T-helper 17 cell (primary cell): ENCODE data around the gene SIK3. TPM values are rescaled to one million over a fixed set of nuclear protein-coding genes. Genes with fewer than 3 reads are reported as not detected.
"Not testable (repeated sequence)": the region's sequence is repeated elsewhere in the genome, so short reads cannot be mapped to it uniquely, and the experiment has no call there.

ENCODE experiments used
- ATAC-seq: fragments of 150-1000 bp; cut with Tn5 transposase; 2 replicates; pipeline ENCODE4 v1.10.0; 2021; ENCODE audit warnings: mild to moderate bottlenecking, moderate library complexity
- DNase-seq, 3 donors: peaks; one replicate each; pipeline versions ENCODE4 v3.0.0 to v3.0.0-alpha.2; 2020 to 2021
- H3K9me3 ChIP-seq: one replicate; pipeline ENCODE4 v1.7.0; 2013; ENCODE audit warnings: low read length, mild to moderate bottlenecking; ENCODE audit not compliant: control insufficient read depth, poor library complexity, severe bottlenecking
- H3K27ac Mint-ChIP-seq: one replicate; pipeline ENCODE4 v1.8.0; 2022; ENCODE audit warnings: mild to moderate bottlenecking, moderate library complexity, mixed read lengths
- H3K27me3 Mint-ChIP-seq: one replicate; pipeline ENCODE4 v1.8.0; 2022; ENCODE audit warnings: mixed read lengths
- H3K36me3 Mint-ChIP-seq: one replicate; pipeline ENCODE4 v1.8.0; 2022; ENCODE audit warnings: low read depth, mixed read lengths
- H3K4me1 Mint-ChIP-seq: one replicate; pipeline ENCODE4 v1.8.0; 2022; ENCODE audit warnings: mild to moderate bottlenecking, mixed read lengths
- H3K4me3 Mint-ChIP-seq: one replicate; pipeline ENCODE4 v1.8.0; 2022; ENCODE audit warnings: mild to moderate bottlenecking, moderate library complexity, mixed read lengths
- total RNA-seq, 4 donors: library from RNA in 2 of 4; stranded (reverse) in 2 of 4; gene quantifications; one replicate each; pipeline ENCODE4 v1.2.3 and lab custom pipeline; 2022 to 2026

SIK3 gene
- total RNA-seq, 2 donors from 2014 or later = 82.7 to 87.5 TPM

- H3K27ac Mint-ChIP-seq = peak overlapping the region; percentile 74
These were observed 263.0 kb downstream of the SIK3 start for GRCh38 chr11:116835042-116835772.

DNA sequence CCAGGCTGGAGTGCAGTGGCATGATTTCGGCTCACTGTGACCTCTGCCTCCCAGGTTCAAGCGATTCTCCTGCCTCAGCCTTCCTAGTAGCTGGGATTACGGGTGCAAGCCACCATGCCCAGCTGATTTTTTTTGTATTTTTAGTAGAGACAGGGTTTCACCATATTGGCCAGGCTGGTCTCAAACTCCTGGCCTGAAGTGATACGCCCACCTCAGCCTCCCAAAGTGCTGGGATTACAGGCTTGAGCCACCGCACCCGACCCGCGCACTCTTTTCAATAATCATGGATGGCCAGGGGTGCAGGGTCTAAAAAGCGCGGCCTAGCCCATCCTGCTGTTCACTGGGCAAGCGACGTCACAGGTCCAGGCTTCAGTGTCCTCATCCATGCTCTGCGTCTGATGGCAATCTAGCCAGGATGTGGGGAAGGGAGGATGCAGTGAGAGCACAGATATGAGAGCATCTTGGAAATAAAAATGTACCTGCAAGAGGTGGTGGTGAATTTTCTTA, 263.6 kb downstream of the SIK3 start:
- peak overlapping the region; percentile 80 for H3K4me3 Mint-ChIP-seq
- H3K27me3 Mint-ChIP-seq, H3K27ac Mint-ChIP-seq, H3K9me3 ChIP-seq, DNase-seq, ATAC-seq, H3K4me1 Mint-ChIP-seq, H3K36me3 Mint-ChIP-seq: not testable (repeated sequence)

More at GRCh38 chr11:116835042-116835772, 263.0 kb downstream of the SIK3 start:
- no peaks in the 10 kb centered on the region for H3K9me3 ChIP-seq
- Mint-ChIP-seq H3K4me1 (peaks cover 8% of the 10 kb centered on the region), H3K36me3 (no peaks in the 10 kb centered on the region), H3K27me3 (no peaks in the 10 kb centered on the region), H3K4me3 (peak overlapping the region; percentile 80)
- peak; percentile 3 for ATAC-seq
- no peak for DNase-seq

DNA sequence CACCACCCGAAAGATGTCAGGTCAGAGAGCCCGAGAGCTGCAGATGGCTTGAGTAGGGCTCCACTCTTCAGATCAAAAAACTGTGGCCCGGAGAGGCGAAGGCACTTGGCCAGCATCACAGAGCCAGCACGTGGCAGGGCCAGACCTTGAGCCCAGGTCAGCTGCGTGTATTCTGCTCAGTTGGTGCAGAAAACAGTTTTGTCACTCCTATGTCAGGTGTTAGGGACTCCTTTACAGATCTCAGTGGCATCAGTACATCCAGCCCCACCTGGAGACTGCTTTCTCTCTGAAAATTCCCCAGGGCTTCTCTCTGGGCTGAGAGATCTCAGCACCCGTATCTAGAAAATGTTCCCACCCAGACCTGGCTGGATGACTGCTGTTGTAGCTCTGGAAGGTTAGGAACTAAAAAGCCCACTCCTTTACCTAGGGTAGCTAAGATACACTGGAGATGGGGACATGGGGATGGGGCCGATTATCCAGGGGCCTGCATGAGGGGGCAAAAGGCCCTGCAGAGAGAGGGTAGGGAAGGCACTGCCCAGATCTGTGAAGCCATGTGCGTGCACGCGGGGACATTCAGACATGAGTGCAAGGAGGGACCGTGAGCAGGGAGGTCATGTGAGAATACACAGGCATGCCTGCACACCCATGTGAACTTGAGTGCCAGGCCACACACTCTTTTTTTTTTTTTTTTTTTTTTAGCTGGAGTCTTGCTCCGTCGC, 264.3 kb downstream of the SIK3 start:
- no peak for DNase-seq
- H3K27ac Mint-ChIP-seq = no peak overlapping the region
- H3K4me1 Mint-ChIP-seq = peaks cover 8% of the 10 kb centered on the region
- no peak overlapping the region for H3K4me3 Mint-ChIP-seq
- H3K27me3 Mint-ChIP-seq = no peaks in the 10 kb centered on the region
- ATAC-seq = no peak
- H3K9me3 ChIP-seq = no peaks in the 10 kb centered on the region
- no peaks in the 10 kb centered on the region for H3K36me3 Mint-ChIP-seq

- H3K9me3 ChIP-seq = no peaks in the 10 kb centered on the region
- Mint-ChIP-seq H3K27ac (no peak overlapping the region), H3K27me3 (no peaks in the 10 kb centered on the region), H3K4me3 (no peak overlapping the region), H3K4me1 (peaks cover 8% of the 10 kb centered on the region), H3K36me3 (no peaks in the 10 kb centered on the region)
- ATAC-seq (no peak), DNase-seq (no peak)
These were observed 264.8 kb downstream of the SIK3 start for GRCh38 chr11:116833491-116833815.

GRCh38 chr11:116832350-116833290, 265.6 kb downstream of the SIK3 start:
- Mint-ChIP-seq H3K4me1 (peaks cover 8% of the 10 kb centered on the region), H3K36me3 (no peaks in the 10 kb centered on the region), H3K27me3 (no peaks in the 10 kb centered on the region), H3K27ac (no peak overlapping the region), H3K4me3 (no peak overlapping the region)
- no peaks in the 10 kb centered on the region for H3K9me3 ChIP-seq
- no peak for ATAC-seq
- DNase-seq = no peak

- no peaks in the 10 kb centered on the region for H3K36me3 Mint-ChIP-seq
- H3K9me3 ChIP-seq = no peaks in the 10 kb centered on the region
- no peak overlapping the region for H3K4me3 Mint-ChIP-seq
- H3K27ac Mint-ChIP-seq = no peak overlapping the region
- H3K4me1 Mint-ChIP-seq = peaks cover 8% of the 10 kb centered on the region
- DNase-seq (no peak), ATAC-seq (no peak)
- no peaks in the 10 kb centered on the region for H3K27me3 Mint-ChIP-seq
These were observed 266.4 kb downstream of the SIK3 start for GRCh38 chr11:116831790-116832349.

GRCh38 chr11:116830184-116830912, 267.9 kb downstream of the SIK3 start:
- H3K9me3 ChIP-seq = no peaks in the 10 kb centered on the region
- Mint-ChIP-seq H3K27me3 (no peaks in the 10 kb centered on the region), H3K36me3 (no peaks in the 10 kb centered on the region), H3K4me3 (no peak overlapping the region), H3K4me1 (peaks cover 5% of the 10 kb centered on the region), H3K27ac (no peak overlapping the region)
- DNase-seq = no peak
- no peak for ATAC-seq

- no peak for DNase-seq
- H3K36me3 Mint-ChIP-seq = no peaks in the 10 kb centered on the region
- peaks cover under 1% of the 10 kb centered on the region for H3K4me1 Mint-ChIP-seq
- no peaks in the 10 kb centered on the region for H3K27me3 Mint-ChIP-seq
- ATAC-seq = no peak
- H3K27ac Mint-ChIP-seq = no peak within 1 kb of the TSS
- H3K9me3 ChIP-seq = no peaks in the 10 kb centered on the region
- no peak within 1 kb of the TSS for H3K4me3 Mint-ChIP-seq
These were observed 268.6 kb downstream of the SIK3 start, which contains the start of gene APOC3 for GRCh38 chr11:116829525-116830183. Gene APOC3 (plus strand): TSS chr11:116829907. CDS start chr11:116830583, 676 bp downstream.

GRCh38 chr11:116828632-116829524, 269.4 kb downstream of the SIK3 start:
- Mint-ChIP-seq H3K27ac (no peak overlapping the region), H3K4me1 (no peaks in the 10 kb centered on the region), H3K36me3 (no peaks in the 10 kb centered on the region), H3K4me3 (no peak overlapping the region), H3K27me3 (no peaks in the 10 kb centered on the region)
- DNase-seq (no peak), ATAC-seq (no peak)
- H3K9me3 ChIP-seq = no peaks in the 10 kb centered on the region

DNA sequence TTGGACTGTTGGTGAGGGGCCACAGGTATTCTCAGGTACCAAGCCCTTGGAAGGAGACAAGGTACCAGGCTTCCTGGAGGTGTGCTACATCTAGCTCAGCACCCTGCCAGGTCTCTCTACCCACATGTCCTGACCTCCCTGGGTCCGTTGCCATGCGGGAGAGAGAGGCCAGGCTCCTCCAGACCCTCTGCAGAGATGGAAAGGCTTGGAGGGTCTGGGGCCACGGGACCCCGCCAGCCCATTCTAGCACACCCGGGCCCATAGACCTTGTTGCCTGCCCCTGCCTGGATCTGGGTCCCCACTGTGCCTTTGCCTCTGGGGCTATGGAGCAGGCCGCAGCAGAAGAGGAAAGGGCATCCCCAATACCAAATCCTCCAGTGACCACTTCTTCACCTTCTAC, 270.8 kb downstream of the SIK3 start:
- H3K4me3 Mint-ChIP-seq = no peak overlapping the region
- no peaks in the 10 kb centered on the region for H3K4me1 Mint-ChIP-seq
- H3K36me3 Mint-ChIP-seq = no peaks in the 10 kb centered on the region
- H3K27me3 Mint-ChIP-seq = no peaks in the 10 kb centered on the region
- H3K27ac Mint-ChIP-seq = no peak overlapping the region
- ATAC-seq = no peak
- DNase-seq = no peak
- no peaks in the 10 kb centered on the region for H3K9me3 ChIP-seq

DNA sequence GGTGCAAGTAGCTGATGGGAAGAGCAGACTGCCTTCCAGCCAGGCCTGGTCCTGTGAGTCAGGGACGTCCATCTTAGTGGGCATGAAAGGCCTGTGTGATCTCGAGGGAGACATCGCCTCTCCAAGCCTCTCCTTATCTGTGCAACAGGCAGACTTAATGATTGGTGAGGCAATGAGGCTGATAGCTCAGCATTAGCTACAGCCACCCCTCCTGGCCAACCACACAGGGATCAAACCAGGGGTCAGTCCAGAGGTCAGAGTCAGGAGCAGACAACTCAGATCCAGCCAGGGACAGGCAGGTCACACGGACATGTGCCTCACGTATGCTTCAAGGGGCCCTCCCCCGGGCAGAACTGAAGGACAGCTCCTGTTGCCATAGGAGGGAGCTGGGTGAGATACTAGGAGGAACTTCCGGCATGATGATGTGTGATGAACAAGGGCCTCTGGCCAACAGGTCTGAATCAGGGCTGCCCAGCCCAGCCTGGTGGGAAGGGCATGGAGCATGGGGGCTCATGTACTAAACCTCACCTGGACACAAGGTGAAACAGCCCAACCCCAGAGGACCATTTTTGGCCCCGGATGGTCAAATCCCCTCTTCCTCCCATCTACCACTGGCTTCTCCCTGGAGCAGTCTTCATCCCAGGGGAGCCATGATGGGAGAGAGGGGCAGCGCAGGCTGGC, 271.3 kb downstream of the SIK3 start:
- no peaks in the 10 kb centered on the region for H3K9me3 ChIP-seq
- no peak for DNase-seq
- Mint-ChIP-seq H3K27ac (no peak overlapping the region), H3K4me3 (no peak overlapping the region), H3K4me1 (no peaks in the 10 kb centered on the region), H3K36me3 (no peaks in the 10 kb centered on the region), H3K27me3 (no peaks in the 10 kb centered on the region)
- no peak for ATAC-seq
